GM12878 (cell line): ENCODE measurements around the gene ADAMTS13. TPM values are rescaled to one million over a fixed set of nuclear protein-coding genes. Genes with fewer than 3 reads are reported as not detected.

Experiments used
- ATAC-seq: fragments of 200-7000 bp; cut with Tn5 transposase; 3 replicates; pipeline ENCODE4 v1.9.1; 2020; ENCODE audit warnings: mild to moderate bottlenecking, moderate library complexity
- BruUV-seq: library from RNA; stranded (reverse); fragments of 400-500 nt; replicated peaks from 2 replicates; lab custom pipeline; 2021; lab: Mats Ljungman, UMichigan
- CTCF ChIA-PET: fragments of 300-600 bp; sonication (Branson Sonifier 250); formaldehyde crosslinking; extraction: SDS; loops from one replicate; lab custom pipeline; 2021; ENCODE audit warnings: inconsistent platforms; lab: Yijun Ruan, JAX
- POLR2A ChIA-PET: fragments of 350-600 bp; formaldehyde crosslinking; extraction: SDS; loops from one replicate; lab custom pipeline; 2021; ENCODE audit warnings: inconsistent platforms; lab: Charles Lee
- RAD21 ChIA-PET: fragments of 300-600 bp; sonication (Branson Sonifier 250); formaldehyde crosslinking; loops from one replicate; lab custom pipeline; 2023; ENCODE audit warnings: antibody characterized with exemption; ENCODE audit not compliant: unreplicated experiment; lab: Charles Lee
- SMC1A ChIA-PET: fragments of 300-600 bp; sonication (Branson Sonifier 250); formaldehyde crosslinking; loops from one replicate; lab custom pipeline; 2023; ENCODE audit not compliant: unreplicated experiment, uncharacterized antibody; lab: Charles Lee
- DNase-seq: peaks from one replicate; pipeline ENCODE4 v3.0.0-alpha.2; 2011; ENCODE audit warnings: low read depth, low spot score
- FAIRE-seq: peaks from 3 replicates; lab custom pipeline; 2011; peaks lifted over from hg19 to GRCh38; lab: Jason Lieb, UNC
- H2AFZ ChIP-seq: 2 replicates; pipeline ENCODE4 v1.6.0; 2011; ENCODE audit warnings: low read depth, low read length, control low read depth; ENCODE audit not compliant: control insufficient read depth
- H3K27ac ChIP-seq: 2 replicates; pipeline ENCODE4 v1.5.1; 2011; ENCODE audit warnings: control low read depth; ENCODE audit not compliant: control insufficient read depth, insufficient read depth
- H3K27me3 ChIP-seq, 2 experiments: replicated peaks in 1 of 2; 2 replicates each; pipeline versions ENCODE4 v1.6.0 to v1.6.1; 2011; ENCODE audit warnings: low read length in 1 of 2; ENCODE audit not compliant: control insufficient read depth in 2 of 2, insufficient read depth in 2 of 2
- H3K36me3 ChIP-seq, 2 experiments: 2 replicates each; pipeline ENCODE4 v1.5.1; 2011; ENCODE audit warnings: low read length in 1 of 2; ENCODE audit not compliant: control insufficient read depth in 2 of 2, insufficient read depth in 2 of 2
- H3K4me1 ChIP-seq: 2 replicates; pipeline ENCODE4 v1.6.1; 2011; ENCODE audit warnings: mild to moderate bottlenecking, low read length, moderate library complexity, mixed read lengths; ENCODE audit not compliant: control insufficient read depth, insufficient read depth
- H3K4me2 ChIP-seq: 2 replicates; pipeline ENCODE4 v1.6.0; 2011; ENCODE audit warnings: control low read depth; ENCODE audit not compliant: control insufficient read depth, insufficient read depth
- H3K4me3 ChIP-seq: fragments of 200-600 bp; sonication (generic); 2 replicates; pipeline ENCODE4 v1.5.1; 2016
- H3K79me2 ChIP-seq: 2 replicates; pipeline ENCODE4 v1.6.0; 2011; ENCODE audit warnings: low read length; ENCODE audit not compliant: control insufficient read depth, insufficient read depth
- H3K9ac ChIP-seq: 2 replicates; pipeline ENCODE4 v1.8.0; 2011; ENCODE audit warnings: low read length, control low read depth, mixed read lengths; ENCODE audit not compliant: control insufficient read depth, insufficient read depth
- H3K9me3 ChIP-seq: replicated peaks from 3 replicates; pipeline ENCODE4 v1.5.1; 2011; ENCODE audit warnings: mild to moderate bottlenecking, low read length; ENCODE audit not compliant: control insufficient read depth, insufficient read depth
- H4K20me1 ChIP-seq: 2 replicates; pipeline ENCODE4 v1.6.0; 2011; ENCODE audit not compliant: control insufficient read depth, insufficient read depth
- ATF7 ChIP-seq: fragments of 450-650 bp; IDR thresholded peaks from 2 replicates; pipeline ENCODE4 v1.6.1; 2016; ENCODE audit warnings: low read depth, mild to moderate bottlenecking
- BACH1 ChIP-seq: fragments of 450-650 bp; IDR thresholded peaks from 2 replicates; pipeline ENCODE4 v1.6.1; 2017; ENCODE audit warnings: mild to moderate bottlenecking, borderline replicate concordance
- CHD1 ChIP-seq: IDR thresholded peaks from 2 replicates; pipeline ENCODE4 v1.6.1; 2012; ENCODE audit warnings: low read depth, low read length, improper control_type of control experiment
- CUX1 ChIP-seq: IDR thresholded peaks from 2 replicates; pipeline ENCODE4 v1.6.1; 2012; ENCODE audit warnings: improper control_type of control experiment, low read depth, low read length; ENCODE audit not compliant: insufficient replicate concordance
- EP300 ChIP-seq, 2 experiments: fragments of 150-350 bp in 1 of 2; IDR thresholded peaks; 2 replicates each; pipeline ENCODE4 v1.6.1; 2011 to 2012; ENCODE audit warnings: low read depth in 2 of 2, low read length in 2 of 2, borderline replicate concordance in 1 of 2, improper control_type of control experiment in 1 of 2, inconsistent platforms in 1 of 2; ENCODE audit not compliant: control insufficient read depth in 1 of 2
- HDAC2 ChIP-seq: fragments of 200-600 bp; sonication (generic); IDR thresholded peaks from 2 replicates; pipeline ENCODE4 v1.6.1; 2017
- IRF5 ChIP-seq: fragments of 450-650 bp; IDR thresholded peaks from 2 replicates; pipeline ENCODE4 v1.6.1; 2017; ENCODE audit warnings: borderline replicate concordance
- NFXL1 ChIP-seq: fragments of 450-650 bp; IDR thresholded peaks from 2 replicates; pipeline ENCODE4 v1.6.1; 2017; ENCODE audit warnings: antibody characterized with exemption, mild to moderate bottlenecking, borderline replicate concordance
- RELA ChIP-seq: fragments of 450-650 bp; IDR thresholded peaks from 2 replicates; pipeline ENCODE4 v1.8.0; 2014; ENCODE audit warnings: borderline replicate concordance; ENCODE audit not compliant: partially characterized antibody
- ZSCAN29 ChIP-seq: fragments of 450-650 bp; IDR thresholded peaks from 2 replicates; pipeline ENCODE4 v1.6.1; 2017; ENCODE audit warnings: mild to moderate bottlenecking, moderate library complexity
- WGBS: methylation state at CpG from one replicate; pipeline ENCODE4 v1.1.6; 2016; ENCODE audit warnings: low lambda C conversion rate; ENCODE audit not compliant: insufficient replicate concordance, insufficient coverage; ENCODE audit errors: missing lambda C conversion rate; 5-methylcytosine and 5-hydroxymethylcytosine counted together
- in situ Hi-C: fragments of 300-500 bp; cut with MboI; formaldehyde crosslinking; loops from 9 replicates; pipeline ENCODE4 v1.14.3; 2018; ENCODE audit warnings: mixed read lengths
- intact Hi-C: fragments of 100-400 bp; cut with micrococcal nuclease; formaldehyde crosslinking; loops from one replicate; pipeline ENCODE4 v1.14.2; 2022; ENCODE audit not compliant: unreplicated experiment
- polyA plus RNA-seq, 11 experiments: library from polyadenylated mRNA; depleted of rRNA in 4 of 11; unstranded in 6 of 11; stranded (reverse) in 5 of 11; fragments of >200 nt; fragmentation: Nextera tagmentation in 4 of 11; fragmentation: Illumina TruSeq in 1 of 11; extraction: Ambion mirVana in 4 of 11; extraction: Trizol in 1 of 11; gene quantifications; 1 replicate in 1 of 11; 2 replicates in 10 of 11; pipeline versions ENCODE4 v1.2.1 to v1.2.3, GENCODE V29; 2011 to 2016; ENCODE audit warnings: inconsistent platforms in 2 of 11, missing spikeins in 2 of 11, low read depth in 1 of 11
- total RNA-seq, 4 experiments: library from RNA; depleted of rRNA in 3 of 4; stranded (reverse); fragments of >200 nt in 3 of 4; fragmentation: Illumina TruSeq in 1 of 4; extraction: Trizol in 1 of 4; gene quantifications; 2 replicates each; pipeline versions ENCODE4 v1.2.1 to v1.2.3, GENCODE V29; 2013 to 2021
- TF ChIP-seq, protein P1 (sequence below): IDR thresholded peaks from 2 replicates; pipeline ENCODE4 v1.6.1; 2012; ENCODE audit warnings: low read length, inconsistent platforms

The ADAMTS13 gene
- total and polyA plus RNA-seq, 10 of the 15 experiments (the other 5 are each of a cell fraction or from before 2014, with no cell fraction given), result 0.08 to 2.4 (median 0.28) TPM

- TF ChIP-seq CUX1 (no peak), BACH1 (no peak), ATF7 (no peak), RELA (no peak)
Observed at GRCh38 chr9:133428617-133429101, 6.5 kb downstream of the ADAMTS13 start (continued).

DNA sequence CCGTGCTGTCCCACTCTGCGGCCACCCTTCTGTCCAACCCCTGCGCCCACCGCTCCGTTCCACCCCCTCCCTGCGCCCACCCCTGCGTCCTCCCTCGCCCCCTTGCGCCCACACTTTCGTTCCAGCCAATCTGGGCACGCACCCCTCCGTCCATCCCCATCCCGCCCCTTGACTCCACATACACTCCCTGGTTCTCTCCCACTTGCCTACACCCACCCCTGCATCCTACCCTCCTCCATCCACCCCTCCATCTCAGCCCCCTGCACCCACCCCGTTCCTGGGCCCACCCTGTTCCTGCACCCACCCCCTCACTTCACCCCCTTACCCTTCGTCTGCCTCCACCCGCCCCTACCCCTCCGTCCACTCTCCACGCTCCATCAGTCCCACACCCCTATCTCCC, 7.0 kb downstream of the ADAMTS13 start:
- CTCF ChIA-PET, result no interaction called here
- in situ Hi-C loops (no loop called here), intact Hi-C loops (no loop called here)
- no peaks in the 10 kb centered on the region for H3K4me1 ChIP-seq
- WGBS, result 0% methylated on average over 6 of the region's 18 CpGs
- no peak overlapping the region for H3K9ac ChIP-seq
- POLR2A ChIA-PET, result no interaction called here
- H4K20me1 ChIP-seq, result no peaks in the 10 kb centered on the region
- no TSS peak for BruUV-seq
- no peaks in the 10 kb centered on the region; the same call in 2 of the 3 replicates for H3K9me3 ChIP-seq
- no peak overlapping the region for H3K4me3 ChIP-seq
- H3K4me2 ChIP-seq, result no peak overlapping the region
- FAIRE-seq (no peak), DNase-seq (no peak), ATAC-seq (no peak)
- no peaks in the 10 kb centered on the region for H3K36me3 ChIP-seq
- no peaks in the 10 kb centered on the region for H3K79me2 ChIP-seq
- H3K27ac ChIP-seq, result no peak overlapping the region
- H2AFZ ChIP-seq, result no peak overlapping the region
- SMC1A ChIA-PET, result no interaction called here
- H3K27me3 ChIP-seq, result no peaks in the 10 kb centered on the region; a peak in 1 of 4 replicates
- RAD21 ChIA-PET, result no interaction called here
- TF ChIP-seq EP300 (IDR thresholded peaks at IDR 0.05; ENCODE audit: borderline replicate concordance in 1 of 2, control insufficient read depth in 1 of 2, low read depth in 2 of 2, low read length in 2 of 2), result no peak
- no peak for TF ChIP-seq HDAC2
- TF ChIP-seq, protein P1, sequence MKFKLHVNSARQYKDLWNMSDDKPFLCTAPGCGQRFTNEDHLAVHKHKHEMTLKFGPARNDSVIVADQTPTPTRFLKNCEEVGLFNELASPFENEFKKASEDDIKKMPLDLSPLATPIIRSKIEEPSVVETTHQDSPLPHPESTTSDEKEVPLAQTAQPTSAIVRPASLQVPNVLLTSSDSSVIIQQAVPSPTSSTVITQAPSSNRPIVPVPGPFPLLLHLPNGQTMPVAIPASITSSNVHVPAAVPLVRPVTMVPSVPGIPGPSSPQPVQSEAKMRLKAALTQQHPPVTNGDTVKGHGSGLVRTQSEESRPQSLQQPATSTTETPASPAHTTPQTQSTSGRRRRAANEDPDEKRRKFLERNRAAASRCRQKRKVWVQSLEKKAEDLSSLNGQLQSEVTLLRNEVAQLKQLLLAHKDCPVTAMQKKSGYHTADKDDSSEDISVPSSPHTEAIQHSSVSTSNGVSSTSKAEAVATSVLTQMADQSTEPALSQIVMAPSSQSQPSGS, result no peak
- TF ChIP-seq ZSCAN29, result no peak
- TF ChIP-seq NFXL1, result no peak
- TF ChIP-seq CHD1, result no peak
- no peak for TF ChIP-seq IRF5
